Liver (tissue), 6 donors: Measurements from ENCODE around the gene NUTF2. TPM values are rescaled to one million over a fixed set of nuclear protein-coding genes. Genes with fewer than 3 reads are reported as not detected.

Experiments
- EGR1 ChIP-seq, 2 donors: IDR thresholded peaks; 2 replicates each; pipeline ENCODE4 v1.6.1; 2016 to 2018; ENCODE audit warnings: antibody characterized with exemption in 2 of 2, low read depth in 2 of 2
- FOXA1 ChIP-seq: IDR thresholded peaks from 2 replicates; pipeline ENCODE4 v1.6.1; 2016; ENCODE audit warnings: antibody characterized with exemption
- GABPA ChIP-seq, 2 donors: IDR thresholded peaks in 1 of 2; conservative IDR thresholded peaks in 1 of 2; 2 replicates each; pipeline ENCODE4 v1.6.1; 2016; ENCODE audit warnings: antibody characterized with exemption in 2 of 2, mild to moderate bottlenecking in 1 of 2, moderate library complexity in 1 of 2
- HNF4G ChIP-seq: IDR thresholded peaks from 2 replicates; pipeline ENCODE4 v1.6.1; 2016; ENCODE audit warnings: antibody characterized with exemption
- NR2F2 ChIP-seq: IDR thresholded peaks from 2 replicates; pipeline ENCODE4 v1.6.1; 2016; ENCODE audit warnings: antibody characterized with exemption
- RAD21 ChIP-seq, 2 donors: IDR thresholded peaks; 2 replicates each; pipeline ENCODE4 v1.6.1; 2016; ENCODE audit warnings: antibody characterized with exemption in 2 of 2, mild to moderate bottlenecking in 2 of 2
- SP1 ChIP-seq: IDR thresholded peaks from 2 replicates; pipeline ENCODE4 v1.6.1; 2018; ENCODE audit warnings: antibody characterized with exemption, mild to moderate bottlenecking
- TAF1 ChIP-seq: conservative IDR thresholded peaks from 2 replicates; pipeline ENCODE4 v1.6.1; 2016; ENCODE audit warnings: antibody characterized with exemption, mild to moderate bottlenecking
- YY1 ChIP-seq: IDR thresholded peaks from 2 replicates; pipeline ENCODE4 v1.6.1; 2016; ENCODE audit warnings: antibody characterized with exemption, mild to moderate bottlenecking
- polyA plus RNA-seq, 2 donors: library from polyadenylated mRNA; stranded (reverse) in 1 of 2; unstranded in 1 of 2; fragments of 200-250 nt in 1 of 2; fragments of >200 nt in 1 of 2; fragmentation: Nextera tagmentation in 1 of 2; extraction: Ambion mirVana in 1 of 2; gene quantifications; one replicate each; pipeline versions ENCODE4 v1.2.1 to v1.2.3, GENCODE V29; 2013 to 2015
- small RNA-seq: library from RNA; depleted of rRNA; stranded (forward); fragments of <200 nt; gene quantifications from one replicate; pipeline ENCODE3, GENCODE V24; 2014
- total RNA-seq, 2 donors: library from RNA; depleted of rRNA; stranded (reverse); fragments of >200 nt; gene quantifications; one replicate each; pipeline ENCODE4 v1.2.3, GENCODE V29; 2014
- TF ChIP-seq, protein P1 (sequence below): IDR thresholded peaks from 2 replicates; pipeline ENCODE4 v1.6.1; 2016; ENCODE audit warnings: antibody characterized with exemption
- donor health status: healthy.
- donor health status: healthy.
- donor health status: healthy.

The NUTF2 gene
- total and polyA plus RNA-seq, 4 donors, result 27.4 to 69.5 (median 54.8) TPM

DNA sequence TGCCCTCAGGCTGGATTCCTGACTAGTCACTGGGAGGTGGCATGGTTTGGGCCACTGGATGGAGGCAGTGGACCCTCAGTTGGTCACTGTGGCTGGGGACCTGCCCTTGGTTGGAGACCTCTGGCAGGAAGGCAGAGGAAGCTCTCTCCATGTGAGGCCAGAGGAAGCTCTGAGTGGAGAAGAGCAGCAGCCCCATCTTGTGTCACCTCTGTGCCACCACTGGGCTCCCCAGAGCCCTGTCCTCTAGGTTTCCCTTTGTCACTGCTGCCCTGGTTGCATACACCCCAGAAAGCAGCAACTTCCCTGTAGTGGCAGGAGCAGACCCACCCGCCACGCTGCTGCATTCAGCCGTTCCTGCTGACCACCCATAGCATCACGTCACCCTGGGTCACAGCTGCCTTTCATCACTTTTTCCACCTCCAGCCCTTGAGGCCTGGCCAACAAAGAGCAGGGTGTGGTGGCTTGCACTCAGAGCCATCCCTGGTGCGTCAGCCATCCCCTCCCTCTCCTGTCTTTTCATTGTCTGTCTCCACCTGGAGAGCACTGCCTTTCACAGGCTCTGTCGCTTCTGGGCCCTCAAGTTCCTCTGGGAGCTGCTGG is 73.0 kb downstream of the NUTF2 start (continued):
- TF ChIP-seq TAF1 (no peak), SP1 (no peak), EGR1 (IDR thresholded peaks at IDR 0.05; ENCODE audit: low read depth in 2 of 2) (no peak), YY1 (no peak), GABPA (IDR thresholded peaks at IDR 0.05 in 1 of 2, conservative IDR thresholded peaks at IDR 0.05 in 1 of 2) (no peak), HNF4G (no peak), RAD21 (IDR thresholded peaks at IDR 0.05) (no peak), NR2F2 (no peak), FOXA1 (no peak)
- TF ChIP-seq, protein P1, sequence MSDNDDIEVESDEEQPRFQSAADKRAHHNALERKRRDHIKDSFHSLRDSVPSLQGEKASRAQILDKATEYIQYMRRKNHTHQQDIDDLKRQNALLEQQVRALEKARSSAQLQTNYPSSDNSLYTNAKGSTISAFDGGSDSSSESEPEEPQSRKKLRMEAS, result no peak

Small RNA genes within 50 kb of the gene (small RNA-seq; reads per million reads assigned to genes)
- gene AC040162.2 (not detected), gene NRN1L (not detected)

Other genes starting within 250 kb of the NUTF2 start
- gene CARMIL2, start 201.8 kb upstream of the NUTF2 start, total RNA-seq, result 1 to 10 TPM in 1 of 2 donors, under 1 TPM in 1; 0.51 to 1.3 TPM
- under 1 TPM in 1 of 2 donors, not detected in 1; 0.39 TPM for gene CARMIL2, start 201.8 kb upstream of the NUTF2 start, polyA plus RNA-seq
- 1 to 10 TPM; 4.3 to 5.6 TPM for gene ACD, start 186.7 kb upstream of the NUTF2 start, total RNA-seq
- gene ACD, start 186.7 kb upstream of the NUTF2 start, polyA plus RNA-seq, result 1 to 10 TPM; 4.7 to 5.6 TPM
- gene PARD6A, start 186.0 kb upstream of the NUTF2 start, total RNA-seq, result 1 to 10 TPM in 1 of 2 donors, under 1 TPM in 1; 0.42 to 1.4 TPM
- 1 to 10 TPM; 2.2 to 2.4 TPM for gene PARD6A, start 186.0 kb upstream of the NUTF2 start, polyA plus RNA-seq
- 1 to 10 TPM; 3.0 to 7.8 TPM for gene ENKD1, start 180.2 kb upstream of the NUTF2 start, total RNA-seq
- 1 to 10 TPM; 2.6 to 6.5 TPM for gene ENKD1, start 180.2 kb upstream of the NUTF2 start, polyA plus RNA-seq
- gene C16orf86, start 180.1 kb upstream of the NUTF2 start, total RNA-seq, result 1 to 10 TPM; 1.2 to 1.9 TPM
- gene C16orf86, start 180.1 kb upstream of the NUTF2 start, polyA plus RNA-seq, result 1 to 10 TPM; 2.3 to 2.6 TPM
- 10 to 100 TPM; 12.7 to 48.8 TPM for gene GFOD2, start 127.6 kb upstream of the NUTF2 start, total RNA-seq
- 10 to 100 TPM; 20.7 to 37.1 TPM for gene GFOD2, start 127.6 kb upstream of the NUTF2 start, polyA plus RNA-seq
- 10 to 100 TPM in 1 of 2 donors, 1 to 10 TPM in 1; 9.8 to 12.8 TPM for gene RANBP10, start 40.4 kb upstream of the NUTF2 start, total RNA-seq
- 10 to 100 TPM; 14.9 to 15.5 TPM for gene RANBP10, start 40.4 kb upstream of the NUTF2 start, polyA plus RNA-seq
- under 1 TPM; 0.09 to 0.75 TPM for gene TSNAXIP1, start 40.0 kb upstream of the NUTF2 start, total RNA-seq
- gene TSNAXIP1, start 40.0 kb upstream of the NUTF2 start, polyA plus RNA-seq, result 1 to 10 TPM in 1 of 2 donors, under 1 TPM in 1; 0.62 to 1.5 TPM
- 10 to 100 TPM; 14.1 to 19.7 TPM for gene THAP11, start 4.6 kb upstream of the NUTF2 start, total RNA-seq
- 1 to 10 TPM; 6.7 to 9.5 TPM for gene THAP11, start 4.6 kb upstream of the NUTF2 start, polyA plus RNA-seq
- gene CENPT, start 760 bp downstream of the NUTF2 start, total RNA-seq, result 10 to 100 TPM; 15.9 to 22.7 TPM
- gene CENPT, start 760 bp downstream of the NUTF2 start, polyA plus RNA-seq, result 10 to 100 TPM; 11.4 to 26.9 TPM
- gene EDC4, start 26.1 kb downstream of the NUTF2 start, total RNA-seq, result 10 to 100 TPM; 22.9 to 26.8 TPM
- gene EDC4, start 26.1 kb downstream of the NUTF2 start, polyA plus RNA-seq, result 10 to 100 TPM; 17.7 to 20.3 TPM
- under 1 TPM; 0.14 to 0.33 TPM for gene NRN1L, start 38.0 kb downstream of the NUTF2 start, total RNA-seq
- gene NRN1L, start 38.0 kb downstream of the NUTF2 start, polyA plus RNA-seq, result under 1 TPM; 0.23 to 0.24 TPM
- gene PSKH1, start 46.3 kb downstream of the NUTF2 start, total RNA-seq, result 10 to 100 TPM; 14.0 to 23.8 TPM
- 10 to 100 TPM in 1 of 2 donors, 1 to 10 TPM in 1; 8.3 to 13.7 TPM for gene PSKH1, start 46.3 kb downstream of the NUTF2 start, polyA plus RNA-seq
- under 1 TPM; 0.09 to 0.50 TPM for gene CTRL, start 84.9 kb downstream of the NUTF2 start, total RNA-seq
- 1 to 10 TPM in 1 of 2 donors, under 1 TPM in 1; 0.09 to 5.0 TPM for gene CTRL, start 84.9 kb downstream of the NUTF2 start, polyA plus RNA-seq
- gene PSMB10, start 89.9 kb downstream of the NUTF2 start, total RNA-seq, result 10 to 100 TPM; 24.8 to 36.3 TPM
- gene PSMB10, start 89.9 kb downstream of the NUTF2 start, polyA plus RNA-seq, result 10 to 100 TPM; 28.4 to 48.2 TPM
- gene LCAT, start 97.2 kb downstream of the NUTF2 start, total RNA-seq, result 10 to 100 TPM; 45.7 to 87.3 TPM
- 100 to 1,000 TPM; 140 to 201 TPM for gene LCAT, start 97.2 kb downstream of the NUTF2 start, polyA plus RNA-seq
- 10 to 100 TPM; 20.0 to 37.3 TPM for gene SLC12A4, start 121.7 kb downstream of the NUTF2 start, total RNA-seq
- gene SLC12A4, start 121.7 kb downstream of the NUTF2 start, polyA plus RNA-seq, result 10 to 100 TPM in 1 of 2 donors, 1 to 10 TPM in 1; 8.0 to 14.1 TPM
- under 1 TPM; 0.08 to 0.37 TPM for gene DPEP3, start 133.6 kb downstream of the NUTF2 start, total RNA-seq
- gene DPEP3, start 133.6 kb downstream of the NUTF2 start, polyA plus RNA-seq, result under 1 TPM in 1 of 2 donors, not detected in 1; 0.22 TPM
- gene DPEP2, start 152.6 kb downstream of the NUTF2 start, total RNA-seq, result 1 to 10 TPM; 1.9 to 2.4 TPM
- gene DPEP2, start 152.6 kb downstream of the NUTF2 start, polyA plus RNA-seq, result 1 to 10 TPM; 1.4 to 1.9 TPM
- not detected for gene DPEP2NB, start 169.0 kb downstream of the NUTF2 start, total RNA-seq
- not detected for gene DPEP2NB, start 169.0 kb downstream of the NUTF2 start, polyA plus RNA-seq
- gene DDX28, start 176.3 kb downstream of the NUTF2 start, total RNA-seq, result 1 to 10 TPM; 7.6 to 8.4 TPM
- gene DDX28, start 176.3 kb downstream of the NUTF2 start, polyA plus RNA-seq, result 10 to 100 TPM in 1 of 2 donors, 1 to 10 TPM in 1; 8.4 to 11.6 TPM
- gene DUS2, start 176.4 kb downstream of the NUTF2 start, total RNA-seq, result 10 to 100 TPM in 1 of 2 donors, 1 to 10 TPM in 1; 7.2 to 10.7 TPM
- 1 to 10 TPM; 6.9 to 8.6 TPM for gene DUS2, start 176.4 kb downstream of the NUTF2 start, polyA plus RNA-seq
- gene NFATC3, start 238.4 kb downstream of the NUTF2 start, total RNA-seq, result 10 to 100 TPM; 20.9 to 21.2 TPM
- gene NFATC3, start 238.4 kb downstream of the NUTF2 start, polyA plus RNA-seq, result 10 to 100 TPM in 1 of 2 donors, 1 to 10 TPM in 1; 9.7 to 12.6 TPM